ENCODE measurements around the gene IDS. TPM values are rescaled to one million over a fixed set of nuclear protein-coding genes. Genes with fewer than 3 reads are reported as not detected.

Gene IDS
- total RNA-seq, 1 experiment from 2014 or later = 39.2 TPM

DNA sequence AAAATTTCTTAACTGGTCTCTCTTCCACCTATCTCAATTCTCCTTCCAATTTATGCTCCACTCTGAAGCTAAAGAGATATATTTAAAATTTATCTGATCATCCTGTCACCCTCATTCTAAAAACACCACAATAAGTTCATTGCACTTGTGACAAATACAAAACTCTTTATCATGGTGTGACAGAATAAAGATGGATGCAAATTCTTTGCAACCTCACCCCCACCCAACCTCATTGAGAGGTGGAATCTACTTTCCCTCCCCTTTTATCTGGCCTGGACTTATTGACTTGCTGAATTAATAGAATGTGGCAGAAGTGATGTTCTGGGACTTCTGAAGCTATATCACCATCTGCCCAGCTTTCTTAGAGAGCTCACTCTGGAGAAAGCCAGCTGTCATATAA, 46.5 kb downstream of the IDS start:
- no peak overlapping the region for H2BK120ac ChIP-seq (ENCODE audit: low read depth, low read length, poor library complexity, severe bottlenecking)
- H3K27me3 ChIP-seq (ENCODE audit: insufficient read depth, low read length) = no peaks in the 10 kb centered on the region
- Mint-ChIP-seq H3K9me3 (peaks cover 55 to 63% of the 10 kb centered on the region in 2 experiments), H3K27ac (no peak overlapping the region), H3K27me3 (ENCODE audit: low read depth) (peaks cover 3% of the 10 kb centered on the region), H3K4me3 (no peak overlapping the region), H3K4me1 (no peaks in the 10 kb centered on the region), H3K36me3 (ENCODE audit: insufficient read depth in 1 of 3, low read depth in 3 of 3) (no peaks in the 10 kb centered on the region; a peak in 2 of 7 replicates)
- no peak overlapping the region for H3K18ac ChIP-seq (ENCODE audit: insufficient read length, low read depth, low read length)
- H2BK20ac ChIP-seq (ENCODE audit: low read depth, low read length, poor library complexity, severe bottlenecking) = no peak overlapping the region
- no peak overlapping the region for H2AFZ ChIP-seq (ENCODE audit: low read length)
- no peak overlapping the region for H3K14ac ChIP-seq (ENCODE audit: insufficient read depth, low read length)
- H4K91ac ChIP-seq (ENCODE audit: insufficient read length, low read depth, low read length) = no peak overlapping the region
- no peaks in the 10 kb centered on the region for H3K79me2 ChIP-seq (ENCODE audit: insufficient read depth, low read length)
- H3T11ph ChIP-seq (ENCODE audit: low read length) = no peak overlapping the region
- H3K23me2 ChIP-seq (ENCODE audit: insufficient read length, low read depth, low read length, poor library complexity, severe bottlenecking) = no peaks in the 10 kb centered on the region
- no peak overlapping the region for H3K4ac ChIP-seq (ENCODE audit: low read depth, low read length)
- H3K23ac ChIP-seq (ENCODE audit: insufficient read length, low read depth, low read length) = no peak overlapping the region
- no peak overlapping the region for H2BK12ac ChIP-seq (ENCODE audit: insufficient read length, low read depth, low read length)
- no peak overlapping the region for H3K56ac ChIP-seq (ENCODE audit: insufficient read length, low read depth, low read length)
- no peak overlapping the region for H2BK15ac ChIP-seq (ENCODE audit: low read depth, low read length)
- H4K8ac ChIP-seq (replicated peaks; ENCODE audit: insufficient read length, low read depth, low read length) = no peak overlapping the region
- no peak overlapping the region for H3K27ac ChIP-seq (ENCODE audit: insufficient read length, low read depth, low read length)
- TF ChIP-seq, protein P1, sequence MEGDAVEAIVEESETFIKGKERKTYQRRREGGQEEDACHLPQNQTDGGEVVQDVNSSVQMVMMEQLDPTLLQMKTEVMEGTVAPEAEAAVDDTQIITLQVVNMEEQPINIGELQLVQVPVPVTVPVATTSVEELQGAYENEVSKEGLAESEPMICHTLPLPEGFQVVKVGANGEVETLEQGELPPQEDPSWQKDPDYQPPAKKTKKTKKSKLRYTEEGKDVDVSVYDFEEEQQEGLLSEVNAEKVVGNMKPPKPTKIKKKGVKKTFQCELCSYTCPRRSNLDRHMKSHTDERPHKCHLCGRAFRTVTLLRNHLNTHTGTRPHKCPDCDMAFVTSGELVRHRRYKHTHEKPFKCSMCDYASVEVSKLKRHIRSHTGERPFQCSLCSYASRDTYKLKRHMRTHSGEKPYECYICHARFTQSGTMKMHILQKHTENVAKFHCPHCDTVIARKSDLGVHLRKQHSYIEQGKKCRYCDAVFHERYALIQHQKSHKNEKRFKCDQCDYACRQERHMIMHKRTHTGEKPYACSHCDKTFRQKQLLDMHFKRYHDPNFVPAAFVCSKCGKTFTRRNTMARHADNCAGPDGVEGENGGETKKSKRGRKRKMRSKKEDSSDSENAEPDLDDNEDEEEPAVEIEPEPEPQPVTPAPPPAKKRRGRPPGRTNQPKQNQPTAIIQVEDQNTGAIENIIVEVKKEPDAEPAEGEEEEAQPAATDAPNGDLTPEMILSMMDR (conservative IDR thresholded peaks at IDR 0.05) = no peak
- no peak overlapping the region for H3K4me2 ChIP-seq (ENCODE audit: insufficient read depth, insufficient read length, low read length)
- no peak for DNase-seq
- no peak overlapping the region for H4K5ac ChIP-seq (ENCODE audit: insufficient read length, low read depth, low read length)
- H3K4me1 ChIP-seq (ENCODE audit: insufficient read depth, low read length) = no peaks in the 10 kb centered on the region
- H4K20me1 ChIP-seq (ENCODE audit: control insufficient read depth, insufficient read depth, insufficient read length) = no peaks in the 10 kb centered on the region
- H3K79me1 ChIP-seq (ENCODE audit: insufficient read depth, low read depth, low read length, poor library complexity, severe bottlenecking) = no peaks in the 10 kb centered on the region
- H3K9me3 ChIP-seq (ENCODE audit: control insufficient read depth, low read depth, low read length) = peaks cover 34% of the 10 kb centered on the region
- no peak overlapping the region for H2AK5ac ChIP-seq (ENCODE audit: insufficient read length, low read length)
- no peak overlapping the region for H3K9ac ChIP-seq (ENCODE audit: extremely low read depth, insufficient read length, low read length)
- H2BK5ac ChIP-seq (ENCODE audit: insufficient read length, low read length) = no peak overlapping the region
